WTC11 (cell line): ENCODE data around the gene UNC13C. TPM values are rescaled to one million over a fixed set of nuclear protein-coding genes. Genes with fewer than 3 reads are reported as not detected.

ENCODE experiments used
- ATAC-seq: fragments of 200-7000 bp; cut with Tn5 transposase; 2 replicates; pipeline ENCODE4 v1.10.0; 2021; ENCODE audit warnings: mild to moderate bottlenecking, moderate library complexity
- CTCF ChIA-PET: fragments of 300-600 bp; sonication (Branson Sonifier 250); formaldehyde crosslinking; loops from one replicate; lab custom pipeline; 2021; ENCODE audit warnings: antibody characterized with exemption; lab: Charles Lee
- POLR2A ChIA-PET: fragments of 350-600 bp; sonication (Branson Sonifier 250); formaldehyde crosslinking; loops from one replicate; lab custom pipeline; 2021; ENCODE audit warnings: antibody characterized with exemption; lab: Charles Lee
- DNase-seq: peaks from one replicate; pipeline ENCODE4 v3.0.0; 2021; ENCODE audit warnings: low spot score
- H3K27ac Mint-ChIP-seq: 2 replicates; pipeline ENCODE4 v1.8.0; 2021; ENCODE audit warnings: mixed read lengths
- H3K27me3 Mint-ChIP-seq: 2 replicates; pipeline ENCODE4 v1.8.0; 2021; ENCODE audit warnings: low read depth, mild to moderate bottlenecking, moderate library complexity, mixed read lengths
- H3K36me3 Mint-ChIP-seq: 2 replicates; pipeline ENCODE4 v1.8.0; 2021; ENCODE audit warnings: mixed read lengths
- H3K4me1 Mint-ChIP-seq: 2 replicates; pipeline ENCODE4 v1.8.0; 2022; ENCODE audit warnings: mixed read lengths
- H3K4me3 Mint-ChIP-seq: 2 replicates; pipeline ENCODE4 v1.8.0; 2021; ENCODE audit warnings: mild to moderate bottlenecking, moderate library complexity, mixed read lengths
- H3K9me3 Mint-ChIP-seq: 2 replicates; pipeline ENCODE4 v1.8.0; 2021; ENCODE audit warnings: mixed read lengths
- CREB1 ChIP-seq: sonication (generic); formaldehyde crosslinking; IDR thresholded peaks from 2 replicates; pipeline ENCODE4 v1.8.0; 2023; ENCODE audit warnings: mild to moderate bottlenecking, missing genetic modification reagents
- CTCF ChIP-seq: fragments of 200-600 bp; IDR thresholded peaks from 2 replicates; pipeline ENCODE4 v1.8.0; 2022; ENCODE audit warnings: antibody characterized with exemption
- FOXJ3 ChIP-seq: sonication (generic); formaldehyde crosslinking; IDR thresholded peaks from 2 replicates; pipeline ENCODE4 v1.9.0; 2021; ENCODE audit warnings: missing genetic modification reagents, mild to moderate bottlenecking, borderline replicate concordance
- FOXP4 ChIP-seq: sonication (generic); formaldehyde crosslinking; IDR thresholded peaks from 2 replicates; pipeline ENCODE4 v1.8.0; 2022; ENCODE audit warnings: mild to moderate bottlenecking, missing genetic modification reagents
- GABPB1 ChIP-seq: sonication (generic); formaldehyde crosslinking; IDR thresholded peaks from 2 replicates; pipeline ENCODE4 v1.8.1; 2023; ENCODE audit warnings: mild to moderate bottlenecking, missing genetic modification reagents
- GRHL2 ChIP-seq: fragments of 250-450 bp; sonication (Bioruptor Pico); IDR thresholded peaks from 2 replicates; pipeline ENCODE4 v1.8.0; 2022; ENCODE audit warnings: mild to moderate bottlenecking, moderate library complexity; ENCODE audit not compliant: insufficient replicate concordance, severe bottlenecking
- HMGA2 ChIP-seq: fragments of 250-450 bp; sonication (Bioruptor Pico); IDR thresholded peaks from 2 replicates; pipeline ENCODE4 v1.4.0; 2021; ENCODE audit warnings: mild to moderate bottlenecking, moderate library complexity
- MXD4 ChIP-seq: fragments of 250-450 bp; sonication (Bioruptor Pico); IDR thresholded peaks from 2 replicates; pipeline ENCODE4 v1.8.0; 2021; ENCODE audit warnings: mild to moderate bottlenecking, moderate library complexity, borderline replicate concordance
- OVOL2 ChIP-seq: fragments of 250-450 bp; sonication (Bioruptor Pico); IDR thresholded peaks from 2 replicates; pipeline ENCODE4 v1.9.0; 2021; ENCODE audit warnings: mild to moderate bottlenecking, borderline replicate concordance
- PRDM15 ChIP-seq: sonication (generic); formaldehyde crosslinking; IDR thresholded peaks from 2 replicates; pipeline ENCODE4 v1.8.0; 2022; ENCODE audit warnings: missing genetic modification reagents
- PRRX2 ChIP-seq: fragments of 250-450 bp; sonication (Bioruptor Pico); IDR thresholded peaks from 2 replicates; pipeline ENCODE4 v1.8.0; 2021; ENCODE audit warnings: mild to moderate bottlenecking
- SMAD3 ChIP-seq: sonication (generic); formaldehyde crosslinking; IDR thresholded peaks from 2 replicates; pipeline ENCODE4 v1.8.0; 2022; ENCODE audit warnings: missing genetic modification reagents, mild to moderate bottlenecking, borderline replicate concordance
- SOX15 ChIP-seq: fragments of 250-450 bp; sonication (Bioruptor Pico); IDR thresholded peaks from 2 replicates; pipeline ENCODE4 v1.9.0; 2021; ENCODE audit warnings: mild to moderate bottlenecking
- SP1 ChIP-seq: sonication (generic); formaldehyde crosslinking; conservative IDR thresholded peaks from 2 replicates; pipeline ENCODE4 v1.8.1; 2022; ENCODE audit warnings: missing genetic modification reagents
- TCF7 ChIP-seq: sonication (generic); formaldehyde crosslinking; IDR thresholded peaks from 2 replicates; pipeline ENCODE4 v1.8.0; 2022; ENCODE audit warnings: mild to moderate bottlenecking, low read depth, missing genetic modification reagents, moderate library complexity
- ZBTB43 ChIP-seq: sonication (generic); formaldehyde crosslinking; IDR thresholded peaks from 2 replicates; pipeline ENCODE4 v1.8.1; 2023; ENCODE audit warnings: mild to moderate bottlenecking, missing genetic modification reagents
- ZNF232 ChIP-seq: sonication (generic); formaldehyde crosslinking; IDR thresholded peaks from 2 replicates; pipeline ENCODE4 v1.8.0; 2022; ENCODE audit warnings: mild to moderate bottlenecking, missing genetic modification reagents
- ZSCAN18 ChIP-seq: fragments of 250-450 bp; sonication (Bioruptor Pico); IDR thresholded peaks from 2 replicates; pipeline ENCODE4 v2.1.2; 2022; ENCODE audit warnings: mild to moderate bottlenecking, moderate library complexity
- total RNA-seq: library from RNA; stranded (reverse); gene quantifications from 3 replicates; pipeline ENCODE4 v1.2.3, GENCODE V29; 2021
- TF ChIP-seq, protein P1 (sequence below): sonication (generic); formaldehyde crosslinking; IDR thresholded peaks from 2 replicates; pipeline ENCODE4 v1.8.0; 2023; ENCODE audit warnings: missing genetic modification reagents

Gene UNC13C
- total RNA-seq, 1 experiment from 2014 or later, result 0.07 TPM

- TF ChIP-seq CTCF, result no peak
Measured at GRCh38 chr15:54083991-54084390, 105.8 kb downstream of the UNC13C start (continued).

GRCh38 chr15:54088837-54089236 is 110.6 kb downstream of the UNC13C start:
- DNase-seq (no peak), ATAC-seq (no peak)
- ChIA-PET CTCF (no interaction called here), POLR2A (no interaction called here)
- no peaks in the 10 kb centered on the region for H3K27me3 Mint-ChIP-seq
- no peak for TF ChIP-seq PRDM15 (CRISPR knock-in tag)
- no peak for TF ChIP-seq SOX15 (CRISPR knock-in tag)
- TF ChIP-seq SP1 (CRISPR knock-in tag), result no peak
- TF ChIP-seq OVOL2 (CRISPR knock-in tag), result no peak
- TF ChIP-seq, protein P1, sequence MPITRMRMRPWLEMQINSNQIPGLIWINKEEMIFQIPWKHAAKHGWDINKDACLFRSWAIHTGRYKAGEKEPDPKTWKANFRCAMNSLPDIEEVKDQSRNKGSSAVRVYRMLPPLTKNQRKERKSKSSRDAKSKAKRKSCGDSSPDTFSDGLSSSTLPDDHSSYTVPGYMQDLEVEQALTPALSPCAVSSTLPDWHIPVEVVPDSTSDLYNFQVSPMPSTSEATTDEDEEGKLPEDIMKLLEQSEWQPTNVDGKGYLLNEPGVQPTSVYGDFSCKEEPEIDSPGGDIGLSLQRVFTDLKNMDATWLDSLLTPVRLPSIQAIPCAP, result no peak
- no peak for TF ChIP-seq ZSCAN18 (CRISPR knock-in tag)
- no peak for TF ChIP-seq MXD4 (CRISPR knock-in tag)
- no peak for TF ChIP-seq TCF7 (CRISPR knock-in tag)
- TF ChIP-seq PRRX2 (CRISPR knock-in tag), result no peak
- TF ChIP-seq, all 79 proteins: peak for 0
- Mint-ChIP-seq H3K9me3 (no peaks in the 10 kb centered on the region), H3K4me3 (no peak overlapping the region), H3K4me1 (no peaks in the 10 kb centered on the region), H3K27ac (no peak overlapping the region), H3K36me3 (no peaks in the 10 kb centered on the region)

GRCh38 chr15:54089776-54090175 is 111.5 kb downstream of the UNC13C start:
- H3K27me3 Mint-ChIP-seq, result no peaks in the 10 kb centered on the region
- POLR2A ChIA-PET, result no interaction called here
- CTCF ChIA-PET, result no interaction called here
- no peak for DNase-seq
- no peaks in the 10 kb centered on the region for H3K4me1 Mint-ChIP-seq
- H3K4me3 Mint-ChIP-seq, result no peak overlapping the region
- no peak for ATAC-seq
- H3K9me3 Mint-ChIP-seq, result no peaks in the 10 kb centered on the region
- no peak overlapping the region for H3K27ac Mint-ChIP-seq
- H3K36me3 Mint-ChIP-seq, result no peaks in the 10 kb centered on the region
- TF ChIP-seq CTCF, result no peak
- TF ChIP-seq, protein P1, result no peak
- no peak for TF ChIP-seq SMAD3 (CRISPR knock-in tag)
- no peak for TF ChIP-seq CREB1 (CRISPR knock-in tag)
- no peak for TF ChIP-seq OVOL2 (CRISPR knock-in tag)
- TF ChIP-seq ZNF232 (CRISPR knock-in tag), result no peak
- no peak for TF ChIP-seq GRHL2 (CRISPR knock-in tag)
- TF ChIP-seq GABPB1 (CRISPR knock-in tag), result no peak
- no peak for TF ChIP-seq HMGA2 (CRISPR knock-in tag)
- no peak for TF ChIP-seq FOXJ3 (CRISPR knock-in tag)
- no peak for TF ChIP-seq ZBTB43 (CRISPR knock-in tag)
- no peak for TF ChIP-seq FOXP4
